ENCODE measurements around the gene CACNA1A.

Gene CACNA1A

DNA sequence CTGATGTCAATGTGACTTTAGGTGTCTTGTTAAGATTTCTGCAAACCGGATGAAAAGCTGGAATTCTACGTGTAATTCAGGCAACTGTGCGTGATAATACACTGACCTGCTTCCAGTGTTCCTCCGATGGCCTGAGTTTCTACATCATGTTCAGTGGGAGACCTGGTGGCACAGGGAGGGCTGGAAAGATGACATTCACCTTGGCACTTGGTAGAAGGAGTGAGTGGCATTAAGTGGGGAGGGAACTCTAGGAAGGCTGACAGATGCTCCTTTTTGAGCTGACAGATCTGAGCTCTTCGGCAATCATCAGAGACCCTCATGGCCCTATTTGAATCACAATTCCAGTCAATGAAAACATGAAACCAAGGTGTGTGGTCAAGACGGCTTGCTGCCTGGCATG lies 4.0 kb downstream of the CACNA1A start:
- no peaks in the 10 kb centered on the region for H3K36me3 ChIP-seq (ENCODE audit: control insufficient read depth in 2 of 2, insufficient read depth in 1 of 2, low read length in 2 of 2)
- H3K9me3 ChIP-seq (ENCODE audit: control insufficient read depth, insufficient read depth, low read depth, low read length), result no peaks in the 10 kb centered on the region
- no peak for TF ChIP-seq ZNF221 (tag by site-specific recombination; IDR thresholded peaks at IDR 0.05; ENCODE audit: borderline replicate concordance)
- no peak for TF ChIP-seq MZF1 (tag by site-specific recombination; IDR thresholded peaks at IDR 0.05; ENCODE audit: borderline replicate concordance)
- no peak for TF ChIP-seq ZXDB (tag by site-specific recombination; IDR thresholded peaks at IDR 0.05)
- TF ChIP-seq SALL2 (tag by site-specific recombination; IDR thresholded peaks at IDR 0.05; ENCODE audit: borderline replicate concordance), result no peak
- no peak for TF ChIP-seq KLF7 (tag by site-specific recombination; IDR thresholded peaks at IDR 0.05; ENCODE audit: borderline replicate concordance)
- no peak for TF ChIP-seq SP2 (tag by site-specific recombination; IDR thresholded peaks at IDR 0.05)
- TF ChIP-seq GLIS2 (tag by site-specific recombination; IDR thresholded peaks at IDR 0.05), result no peak
- TF ChIP-seq ZNF837 (tag by site-specific recombination; IDR thresholded peaks at IDR 0.05), result no peak
- no peak for TF ChIP-seq ZBTB7A (tag by site-specific recombination; IDR thresholded peaks at IDR 0.05; ENCODE audit: low read depth)
- no peak for TF ChIP-seq ZNF521 (tag by site-specific recombination; IDR thresholded peaks at IDR 0.05)
- TF ChIP-seq ZNF132 (tag by site-specific recombination; IDR thresholded peaks at IDR 0.05; ENCODE audit: borderline replicate concordance), result no peak
- no peak for TF ChIP-seq ZNF202 (tag by site-specific recombination; IDR thresholded peaks at IDR 0.05; ENCODE audit: borderline replicate concordance)
- no peak for TF ChIP-seq ZNF544 (tag by site-specific recombination; IDR thresholded peaks at IDR 0.05)
- TF ChIP-seq SCRT2 (tag by site-specific recombination; IDR thresholded peaks at IDR 0.05), result no peak
- no peak overlapping the region for H3K4me3 ChIP-seq (ENCODE audit: low read depth, low read length)
- POLR2A ChIA-PET, result no interaction called here
- no peak overlapping the region for H3K27ac ChIP-seq (ENCODE audit: extremely low read depth, low read depth, low read length)
- CTCF ChIA-PET, result interaction anchor here (0.8 kb wide), 1 partner anchor 87 kb away, joined by 3 read pairs; no protein-coding TSS in a partner anchor
- no peaks in the 10 kb centered on the region for H3K4me1 ChIP-seq (ENCODE audit: control insufficient read depth, insufficient read depth, low read length)

DNA sequence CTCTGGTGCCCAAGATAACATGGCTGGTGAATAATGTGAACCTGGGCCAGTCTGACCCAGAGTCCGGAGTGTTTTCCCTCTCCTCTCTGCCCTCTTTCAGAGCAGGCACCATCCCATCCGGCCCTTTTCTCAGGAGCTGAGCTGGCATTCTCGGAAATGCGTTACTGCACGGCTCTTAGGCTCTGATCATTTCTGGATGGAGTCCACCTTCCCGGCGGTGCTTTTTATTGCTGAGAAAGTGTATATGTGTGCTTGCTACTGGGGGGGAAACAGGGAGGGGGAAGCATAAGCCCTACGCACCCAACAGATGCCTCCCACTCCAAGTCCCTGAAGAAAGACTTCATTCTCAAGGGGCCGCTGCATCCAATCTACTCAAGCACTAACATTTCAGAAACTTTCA lies 6.6 kb downstream of the CACNA1A start:
- H3K9me3 ChIP-seq (ENCODE audit: control insufficient read depth, insufficient read depth, low read depth, low read length), result no peaks in the 10 kb centered on the region
- POLR2A ChIA-PET, result no interaction called here
- no peak overlapping the region for H3K4me3 ChIP-seq (ENCODE audit: low read depth, low read length)
- no peak overlapping the region for H3K27ac ChIP-seq (ENCODE audit: extremely low read depth, low read depth, low read length)
- CTCF ChIA-PET, result no interaction called here
- H3K4me1 ChIP-seq (ENCODE audit: control insufficient read depth, insufficient read depth, low read length), result no peaks in the 10 kb centered on the region
- no peaks in the 10 kb centered on the region for H3K36me3 ChIP-seq (ENCODE audit: control insufficient read depth in 2 of 2, insufficient read depth in 1 of 2, low read length in 2 of 2)
- TF ChIP-seq ZNF416 (tag by site-specific recombination; IDR thresholded peaks at IDR 0.05) (no peak), ZFP3 (tag by site-specific recombination; IDR thresholded peaks at IDR 0.05; ENCODE audit: low read depth) (no peak), ZNF654 (tag by site-specific recombination; IDR thresholded peaks at IDR 0.05; ENCODE audit: low read depth) (no peak), ZNF214 (tag by site-specific recombination; IDR thresholded peaks at IDR 0.05; ENCODE audit: borderline replicate concordance) (no peak), ZEB2 (tag by site-specific recombination; IDR thresholded peaks at IDR 0.05) (no peak), ZNF2 (tag by site-specific recombination; IDR thresholded peaks at IDR 0.05) (no peak), ZNF792 (tag by site-specific recombination; IDR thresholded peaks at IDR 0.05) (no peak), ZNF76 (tag by site-specific recombination; IDR thresholded peaks at IDR 0.05; ENCODE audit: borderline replicate concordance, low read depth) (no peak), ZNF658 (tag by site-specific recombination; IDR thresholded peaks at IDR 0.05) (no peak), ZBTB1 (tag by site-specific recombination; IDR thresholded peaks at IDR 0.05) (no peak), ZNF549 (tag by site-specific recombination; IDR thresholded peaks at IDR 0.05) (no peak)
- TF ChIP-seq, protein P1, sequence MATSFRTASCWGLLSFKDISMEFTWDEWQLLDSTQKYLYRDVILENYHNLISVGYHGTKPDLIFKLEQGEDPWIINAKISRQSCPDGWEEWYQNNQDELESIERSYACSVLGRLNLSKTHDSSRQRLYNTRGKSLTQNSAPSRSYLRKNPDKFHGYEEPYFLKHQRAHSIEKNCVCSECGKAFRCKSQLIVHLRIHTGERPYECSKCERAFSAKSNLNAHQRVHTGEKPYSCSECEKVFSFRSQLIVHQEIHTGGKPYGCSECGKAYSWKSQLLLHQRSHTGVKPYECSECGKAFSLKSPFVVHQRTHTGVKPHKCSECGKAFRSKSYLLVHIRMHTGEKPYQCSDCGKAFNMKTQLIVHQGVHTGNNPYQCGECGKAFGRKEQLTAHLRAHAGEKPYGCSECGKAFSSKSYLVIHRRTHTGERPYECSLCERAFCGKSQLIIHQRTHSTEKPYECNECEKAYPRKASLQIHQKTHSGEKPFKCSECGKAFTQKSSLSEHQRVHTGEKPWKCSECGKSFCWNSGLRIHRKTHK (tag by site-specific recombination; IDR thresholded peaks at IDR 0.05), result no peak
- TF ChIP-seq, protein P2, sequence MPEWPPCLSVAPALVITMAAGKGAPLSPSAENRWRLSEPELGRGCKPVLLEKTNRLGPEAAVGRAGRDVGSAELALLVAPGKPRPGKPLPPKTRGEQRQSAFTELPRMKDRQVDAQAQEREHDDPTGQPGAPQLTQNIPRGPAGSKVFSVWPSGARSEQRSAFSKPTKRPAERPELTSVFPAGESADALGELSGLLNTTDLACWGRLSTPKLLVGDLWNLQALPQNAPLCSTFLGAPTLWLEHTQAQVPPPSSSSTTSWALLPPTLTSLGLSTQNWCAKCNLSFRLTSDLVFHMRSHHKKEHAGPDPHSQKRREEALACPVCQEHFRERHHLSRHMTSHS (tag by site-specific recombination; IDR thresholded peaks at IDR 0.05), result no peak
- TF ChIP-seq, protein P3, sequence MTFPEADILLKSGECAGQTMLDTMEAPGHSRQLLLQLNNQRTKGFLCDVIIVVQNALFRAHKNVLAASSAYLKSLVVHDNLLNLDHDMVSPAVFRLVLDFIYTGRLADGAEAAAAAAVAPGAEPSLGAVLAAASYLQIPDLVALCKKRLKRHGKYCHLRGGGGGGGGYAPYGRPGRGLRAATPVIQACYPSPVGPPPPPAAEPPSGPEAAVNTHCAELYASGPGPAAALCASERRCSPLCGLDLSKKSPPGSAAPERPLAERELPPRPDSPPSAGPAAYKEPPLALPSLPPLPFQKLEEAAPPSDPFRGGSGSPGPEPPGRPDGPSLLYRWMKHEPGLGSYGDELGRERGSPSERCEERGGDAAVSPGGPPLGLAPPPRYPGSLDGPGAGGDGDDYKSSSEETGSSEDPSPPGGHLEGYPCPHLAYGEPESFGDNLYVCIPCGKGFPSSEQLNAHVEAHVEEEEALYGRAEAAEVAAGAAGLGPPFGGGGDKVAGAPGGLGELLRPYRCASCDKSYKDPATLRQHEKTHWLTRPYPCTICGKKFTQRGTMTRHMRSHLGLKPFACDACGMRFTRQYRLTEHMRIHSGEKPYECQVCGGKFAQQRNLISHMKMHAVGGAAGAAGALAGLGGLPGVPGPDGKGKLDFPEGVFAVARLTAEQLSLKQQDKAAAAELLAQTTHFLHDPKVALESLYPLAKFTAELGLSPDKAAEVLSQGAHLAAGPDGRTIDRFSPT (tag by site-specific recombination; IDR thresholded peaks at IDR 0.05), result no peak
- TF ChIP-seq, protein P4, sequence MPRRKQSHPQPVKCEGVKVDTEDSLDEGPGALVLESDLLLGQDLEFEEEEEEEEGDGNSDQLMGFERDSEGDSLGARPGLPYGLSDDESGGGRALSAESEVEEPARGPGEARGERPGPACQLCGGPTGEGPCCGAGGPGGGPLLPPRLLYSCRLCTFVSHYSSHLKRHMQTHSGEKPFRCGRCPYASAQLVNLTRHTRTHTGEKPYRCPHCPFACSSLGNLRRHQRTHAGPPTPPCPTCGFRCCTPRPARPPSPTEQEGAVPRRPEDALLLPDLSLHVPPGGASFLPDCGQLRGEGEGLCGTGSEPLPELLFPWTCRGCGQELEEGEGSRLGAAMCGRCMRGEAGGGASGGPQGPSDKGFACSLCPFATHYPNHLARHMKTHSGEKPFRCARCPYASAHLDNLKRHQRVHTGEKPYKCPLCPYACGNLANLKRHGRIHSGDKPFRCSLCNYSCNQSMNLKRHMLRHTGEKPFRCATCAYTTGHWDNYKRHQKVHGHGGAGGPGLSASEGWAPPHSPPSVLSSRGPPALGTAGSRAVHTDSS (tag by site-specific recombination; IDR thresholded peaks at IDR 0.05), result no peak

All from HEK293 (cell line).